ENCODE measurements around the gene R3HCC1L.
A peak's percentile ranks its signal among the peaks of the same experiment; 100 is the strongest.
"Not testable (repeated sequence)": the region's sequence is repeated elsewhere in the genome, so short reads cannot be mapped to it uniquely, and the experiment has no call there.

R3HCC1L gene

DNA sequence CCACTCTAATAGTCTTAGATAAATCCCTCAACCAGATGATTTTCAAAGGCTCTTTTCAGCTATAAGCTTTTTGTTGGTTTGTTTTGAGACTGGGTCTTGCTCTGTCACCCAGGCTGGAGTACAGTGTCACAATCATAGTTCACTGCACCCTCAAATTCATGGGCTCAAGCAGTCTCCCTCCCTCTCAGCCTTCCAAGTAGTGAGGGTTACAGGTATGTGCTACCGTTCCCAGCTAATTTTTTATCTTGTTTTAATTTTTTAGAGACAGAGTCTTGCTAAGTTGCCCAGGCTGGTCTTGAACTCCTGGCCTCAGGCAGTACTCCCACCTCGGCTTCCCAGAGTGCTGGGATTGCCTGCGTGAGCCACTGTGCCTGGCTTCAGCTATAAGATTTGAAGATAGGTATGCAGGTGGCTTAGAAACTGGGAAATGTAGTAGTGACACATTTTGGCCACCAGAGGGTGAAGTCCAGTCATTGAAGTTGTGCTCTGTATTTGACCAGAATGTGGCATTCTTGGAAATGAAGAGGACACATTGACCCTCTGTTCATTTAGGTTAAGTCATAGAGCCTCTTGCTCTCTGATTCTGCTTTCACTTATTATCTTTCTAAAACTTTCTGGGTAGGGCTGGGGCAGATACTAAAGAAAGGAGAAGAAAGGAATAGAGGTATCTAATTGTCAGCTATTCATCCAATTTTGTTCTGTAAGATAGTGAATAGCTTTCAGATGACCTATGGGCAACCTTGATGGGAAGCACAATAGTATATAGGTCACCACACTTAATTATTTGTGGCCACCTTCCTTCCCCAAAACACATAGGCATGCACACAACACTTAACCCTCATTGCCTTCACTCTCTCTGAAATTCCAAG, 36.0 kb downstream of the R3HCC1L start:
- peak; percentile 78 for TF ChIP-seq CTCF (IDR thresholded peaks at IDR 0.05; ENCODE audit: low read depth, low read length)
- H3K4me3 ChIP-seq (replicated peaks in 1 of 2; ENCODE audit: low read depth in 2 of 2, low read length in 2 of 2) = no peak overlapping the region
- peak; percentile 65 to 68 for DNase-seq (ENCODE audit: low read depth in 2 of 2)

DNA sequence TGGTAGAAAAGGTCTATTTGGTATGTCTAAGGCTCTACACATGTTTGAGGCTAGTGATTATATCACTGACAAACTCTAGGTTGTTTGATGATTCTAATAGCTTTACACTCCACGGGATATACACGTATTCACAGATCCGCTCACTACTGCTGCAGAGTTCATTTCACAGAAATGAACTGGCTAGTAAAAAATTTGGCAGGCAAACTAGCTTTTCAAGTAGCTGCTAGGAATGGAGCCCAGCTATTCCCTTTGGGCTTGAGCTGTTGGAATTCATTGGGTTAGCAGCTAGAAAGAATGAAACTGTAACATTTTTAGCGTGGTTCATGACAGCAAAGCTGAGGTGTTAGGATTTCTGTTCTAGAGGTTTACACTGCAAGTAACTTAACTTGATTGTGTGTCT, 37.6 kb downstream of the R3HCC1L start:
- TF ChIP-seq CTCF (IDR thresholded peaks at IDR 0.05; ENCODE audit: low read depth, low read length) = no peak
- DNase-seq (ENCODE audit: low read depth in 2 of 2) = peak; percentile 43 to 86
- H3K4me3 ChIP-seq (replicated peaks in 1 of 2; ENCODE audit: low read depth in 2 of 2, low read length in 2 of 2) = no peak overlapping the region

GRCh38 chr10:98172495-98172894, 38.0 kb downstream of the R3HCC1L start:
- TF ChIP-seq CTCF (IDR thresholded peaks at IDR 0.05; ENCODE audit: low read depth, low read length) = no peak
- DNase-seq (ENCODE audit: low read depth in 2 of 2) = no peak
- no peak overlapping the region for H3K4me3 ChIP-seq (replicated peaks in 1 of 2; ENCODE audit: low read depth in 2 of 2, low read length in 2 of 2)

DNA sequence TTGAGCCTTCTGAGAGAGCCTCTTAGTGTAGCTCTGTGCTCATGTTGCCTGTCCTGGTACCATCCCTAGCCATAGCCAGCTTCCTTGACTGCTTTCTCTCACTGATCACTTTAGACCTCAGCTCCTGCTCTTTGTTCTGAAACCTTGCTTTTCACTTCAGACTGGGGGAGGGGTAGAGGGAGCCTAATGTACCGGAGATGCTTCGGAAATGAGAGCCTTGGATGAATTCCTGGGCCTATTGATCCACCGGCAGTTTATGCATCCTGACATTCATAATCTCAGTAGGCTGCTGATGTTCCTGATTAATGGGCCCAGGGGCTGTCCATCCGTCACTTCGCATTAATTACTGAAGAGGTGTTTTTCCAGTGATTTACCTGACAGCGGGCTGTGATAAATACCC, 38.8 kb downstream of the R3HCC1L start:
- DNase-seq (ENCODE audit: low read depth in 2 of 2) = no peak
- H3K4me3 ChIP-seq (replicated peaks in 1 of 2; ENCODE audit: low read depth in 2 of 2, low read length in 2 of 2) = no peak overlapping the region
- no peak for TF ChIP-seq CTCF (IDR thresholded peaks at IDR 0.05; ENCODE audit: low read depth, low read length)

DNA sequence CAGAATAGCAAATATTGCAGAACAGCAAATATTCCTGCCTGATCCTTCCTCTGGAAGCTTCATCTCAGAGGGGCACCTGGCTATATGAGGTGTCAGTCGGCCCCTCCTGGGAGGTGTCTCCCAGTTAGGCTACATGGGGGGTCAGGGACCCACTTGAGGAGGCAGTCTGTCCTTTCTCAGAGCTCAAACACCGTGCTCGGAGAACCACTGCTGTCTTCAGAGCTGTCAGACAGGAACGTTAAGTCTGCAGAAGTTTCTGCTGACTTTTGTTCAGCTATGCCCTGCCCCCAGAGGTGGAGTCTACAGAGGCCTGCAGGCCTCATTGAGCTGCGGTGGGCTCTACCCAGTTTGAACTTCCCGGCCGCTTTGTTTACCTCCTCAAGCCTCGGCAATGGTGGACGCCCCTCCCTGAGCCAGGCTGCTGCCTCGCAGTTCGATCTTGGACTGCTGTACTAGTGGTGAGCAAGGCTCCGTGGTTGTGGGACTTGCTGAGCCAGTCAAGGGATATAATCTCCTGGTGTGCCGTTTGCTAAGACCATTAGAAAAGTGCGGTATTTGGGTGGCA, 48.0 kb downstream of the R3HCC1L start:
- not testable (repeated sequence) for H3K4me3 ChIP-seq (replicated peaks in 1 of 2; ENCODE audit: low read depth in 2 of 2, low read length in 2 of 2); DNase-seq (ENCODE audit: low read depth in 2 of 2)

- no peak for TF ChIP-seq CTCF (IDR thresholded peaks at IDR 0.05; ENCODE audit: low read depth, low read length)
- DNase-seq (ENCODE audit: low read depth in 2 of 2) = peak in 1 of 2 donors; percentile 50
- H3K4me3 ChIP-seq (replicated peaks in 1 of 2; ENCODE audit: low read depth in 2 of 2, low read length in 2 of 2) = no peak overlapping the region
Measured at GRCh38 chr10:98186681-98187080, 52.2 kb downstream of the R3HCC1L start.

- not testable (repeated sequence) for DNase-seq (ENCODE audit: low read depth in 2 of 2); H3K4me3 ChIP-seq (replicated peaks in 1 of 2; ENCODE audit: low read depth in 2 of 2, low read length in 2 of 2)
Measured at GRCh38 chr10:98190773-98191172, 56.3 kb downstream of the R3HCC1L start.

GRCh38 chr10:98193037-98193436, 58.6 kb downstream of the R3HCC1L start:
- TF ChIP-seq CTCF (IDR thresholded peaks at IDR 0.05; ENCODE audit: low read depth, low read length) = no peak
- H3K4me3 ChIP-seq (replicated peaks in 1 of 2; ENCODE audit: low read depth in 2 of 2, low read length in 2 of 2) = no peak overlapping the region
- DNase-seq (ENCODE audit: low read depth in 2 of 2) = no peak

Data from cardiac fibroblast (primary cell).